Measurements from ENCODE around the gene PPP2CA. TPM values are rescaled to one million over a fixed set of nuclear protein-coding genes. Genes with fewer than 3 reads are reported as not detected.
"Not testable (repeated sequence)": the region's sequence is repeated elsewhere in the genome, so short reads cannot be mapped to it uniquely, and the experiment has no call there.

Gene PPP2CA
- polyA plus RNA-seq, 1 donor, result 120 TPM

GRCh38 chr5:134226441-134227192 lies 744 bp upstream of the PPP2CA start:
- no peak for DNase-seq
- whole genome bisulfite sequencing (ENCODE audit: insufficient coverage, low lambda C conversion rate), result 40% methylated on average over 1 of the region's 51 CpGs
- no peaks in the 10 kb centered on the region for H3K36me3 ChIP-seq (ENCODE audit: control insufficient read depth, insufficient read depth, low read length)

GRCh38 chr5:134224888-134225779 lies 739 bp downstream of the PPP2CA start:
- peaks cover 7% of the 10 kb centered on the region for H3K36me3 ChIP-seq (ENCODE audit: control insufficient read depth, insufficient read depth, low read length)
- no CpG with 5 or more reads among the region's 49 CpGs for WGBS (ENCODE audit: insufficient coverage, low lambda C conversion rate)
- peak overlapping the region; percentile 91 for H3K4me3 ChIP-seq (ENCODE audit: low read length)
- peak overlapping the region; percentile 99 for H3K27ac ChIP-seq (ENCODE audit: low read length)
- no peaks in the 10 kb centered on the region for H3K27me3 ChIP-seq (ENCODE audit: control insufficient read depth, insufficient read depth, low read length)
- peaks cover 21% of the 10 kb centered on the region for H3K4me1 ChIP-seq (ENCODE audit: control insufficient read depth, insufficient read depth, low read length)
- DNase-seq, result peak; percentile 60 to 82
- H3K9me3 ChIP-seq (ENCODE audit: control insufficient read depth, low read depth, low read length), result no peaks in the 10 kb centered on the region

More at GRCh38 chr5:134226441-134227192, 744 bp upstream of the PPP2CA start:
- H3K27ac ChIP-seq (ENCODE audit: low read length), result peak overlapping the region; percentile 99
- peak overlapping the region; percentile 91 for H3K4me3 ChIP-seq (ENCODE audit: low read length)
- H3K4me1 ChIP-seq (ENCODE audit: control insufficient read depth, insufficient read depth, low read length), result peaks cover 16% of the 10 kb centered on the region
- no peaks in the 10 kb centered on the region for H3K9me3 ChIP-seq (ENCODE audit: control insufficient read depth, low read depth, low read length)
- H3K27me3 ChIP-seq (ENCODE audit: control insufficient read depth, insufficient read depth, low read length), result no peaks in the 10 kb centered on the region

GRCh38 chr5:134223406-134224248 lies 2.2 kb downstream of the PPP2CA start:
- Histone ChIP-seq H3K9me3 (ENCODE audit: control insufficient read depth, low read depth, low read length) (no peaks in the 10 kb centered on the region), H3K36me3 (ENCODE audit: control insufficient read depth, insufficient read depth, low read length) (peaks cover 7% of the 10 kb centered on the region), H3K27ac (ENCODE audit: low read length) (peak overlapping the region; percentile 99), H3K4me3 (ENCODE audit: low read length) (peak overlapping the region; percentile 91), H3K4me1 (ENCODE audit: control insufficient read depth, insufficient read depth, low read length) (peaks cover 28% of the 10 kb centered on the region), H3K27me3 (ENCODE audit: control insufficient read depth, insufficient read depth, low read length) (no peaks in the 10 kb centered on the region)
- 67% methylated on average over 2 of the region's 9 CpGs for WGBS (ENCODE audit: insufficient coverage, low lambda C conversion rate)
- DNase-seq, result peak in 1 of 2 donors; percentile 24

- H3K27ac ChIP-seq (ENCODE audit: low read length); DNase-seq; H3K4me3 ChIP-seq (ENCODE audit: low read length); H3K9me3 ChIP-seq (ENCODE audit: control insufficient read depth, low read depth, low read length); H3K27me3 ChIP-seq (ENCODE audit: control insufficient read depth, insufficient read depth, low read length); H3K36me3 ChIP-seq (ENCODE audit: control insufficient read depth, insufficient read depth, low read length): not testable (repeated sequence)
- no CpG with 5 or more reads among the region's 5 CpGs for WGBS (ENCODE audit: insufficient coverage, low lambda C conversion rate)
- peaks cover 18% of the 10 kb centered on the region for H3K4me1 ChIP-seq (ENCODE audit: control insufficient read depth, insufficient read depth, low read length)
These were observed 4.2 kb downstream of the PPP2CA start for GRCh38 chr5:134221690-134222089.

- 83% methylated on average over 1 of the region's 2 CpGs for WGBS (ENCODE audit: insufficient coverage, low lambda C conversion rate)
- H3K27me3 ChIP-seq (ENCODE audit: control insufficient read depth, insufficient read depth, low read length), result no peaks in the 10 kb centered on the region
- H3K27ac ChIP-seq (ENCODE audit: low read length), result no peak overlapping the region
- H3K9me3 ChIP-seq (ENCODE audit: control insufficient read depth, low read depth, low read length), result peaks cover 4% of the 10 kb centered on the region
- H3K4me1 ChIP-seq (ENCODE audit: control insufficient read depth, insufficient read depth, low read length), result peaks cover 12% of the 10 kb centered on the region
- DNase-seq, result no peak
- peaks cover 10% of the 10 kb centered on the region for H3K36me3 ChIP-seq (ENCODE audit: control insufficient read depth, insufficient read depth, low read length)
- H3K4me3 ChIP-seq (ENCODE audit: low read length), result no peak overlapping the region
These were observed 10.1 kb downstream of the PPP2CA start for GRCh38 chr5:134215757-134216156.

- H3K4me1 ChIP-seq (ENCODE audit: control insufficient read depth, insufficient read depth, low read length); DNase-seq; H3K27ac ChIP-seq (ENCODE audit: low read length); H3K36me3 ChIP-seq (ENCODE audit: control insufficient read depth, insufficient read depth, low read length); H3K27me3 ChIP-seq (ENCODE audit: control insufficient read depth, insufficient read depth, low read length); H3K9me3 ChIP-seq (ENCODE audit: control insufficient read depth, low read depth, low read length); H3K4me3 ChIP-seq (ENCODE audit: low read length): not testable (repeated sequence)
- WGBS (ENCODE audit: insufficient coverage, low lambda C conversion rate), result no CpG with 5 or more reads among the region's 14 CpGs
These were observed 14.4 kb downstream of the PPP2CA start for GRCh38 chr5:134211263-134212031.

GRCh38 chr5:134209477-134210245 lies 16.2 kb downstream of the PPP2CA start:
- peaks cover 3% of the 10 kb centered on the region for H3K36me3 ChIP-seq (ENCODE audit: control insufficient read depth, insufficient read depth, low read length)
- peaks cover 4% of the 10 kb centered on the region for H3K9me3 ChIP-seq (ENCODE audit: control insufficient read depth, low read depth, low read length)
- no peaks in the 10 kb centered on the region for H3K27me3 ChIP-seq (ENCODE audit: control insufficient read depth, insufficient read depth, low read length)
- H3K4me1 ChIP-seq (ENCODE audit: control insufficient read depth, insufficient read depth, low read length), result no peaks in the 10 kb centered on the region
- 100% methylated on average over 1 of the region's 14 CpGs for WGBS (ENCODE audit: insufficient coverage, low lambda C conversion rate)
- no peak overlapping the region for H3K4me3 ChIP-seq (ENCODE audit: low read length)
- H3K27ac ChIP-seq (ENCODE audit: low read length), result no peak overlapping the region
- DNase-seq, result no peak

- H3K27me3 ChIP-seq (ENCODE audit: control insufficient read depth, insufficient read depth, low read length), result no peaks in the 10 kb centered on the region
- H3K36me3 ChIP-seq (ENCODE audit: control insufficient read depth, insufficient read depth, low read length), result peaks cover 14% of the 10 kb centered on the region
- no peak for DNase-seq
- H3K4me1 ChIP-seq (ENCODE audit: control insufficient read depth, insufficient read depth, low read length), result no peaks in the 10 kb centered on the region
- WGBS (ENCODE audit: insufficient coverage, low lambda C conversion rate), result no CpG with 5 or more reads among the region's 1 CpG
- no peak overlapping the region for H3K27ac ChIP-seq (ENCODE audit: low read length)
- no peaks in the 10 kb centered on the region for H3K9me3 ChIP-seq (ENCODE audit: control insufficient read depth, low read depth, low read length)
- H3K4me3 ChIP-seq (ENCODE audit: low read length), result no peak overlapping the region
These were observed 18.2 kb downstream of the PPP2CA start for GRCh38 chr5:134207696-134208095.

- no CpG with 5 or more reads among the region's 7 CpGs for WGBS (ENCODE audit: insufficient coverage, low lambda C conversion rate)
- Histone ChIP-seq H3K27ac (ENCODE audit: low read length) (no peak overlapping the region), H3K27me3 (ENCODE audit: control insufficient read depth, insufficient read depth, low read length) (no peaks in the 10 kb centered on the region), H3K4me3 (ENCODE audit: low read length) (no peak overlapping the region), H3K36me3 (ENCODE audit: control insufficient read depth, insufficient read depth, low read length) (peaks cover 16% of the 10 kb centered on the region), H3K4me1 (ENCODE audit: control insufficient read depth, insufficient read depth, low read length) (no peaks in the 10 kb centered on the region), H3K9me3 (ENCODE audit: control insufficient read depth, low read depth, low read length) (no peaks in the 10 kb centered on the region)
- no peak for DNase-seq
These were observed 19.2 kb downstream of the PPP2CA start for GRCh38 chr5:134206627-134207160.

All from large intestine (tissue), 3 donors.